ENCODE measurements around the gene BSDC1.
"Not testable (repeated sequence)": the region's sequence is repeated elsewhere in the genome, so short reads cannot be mapped to it uniquely, and the experiment has no call there.

DNA sequence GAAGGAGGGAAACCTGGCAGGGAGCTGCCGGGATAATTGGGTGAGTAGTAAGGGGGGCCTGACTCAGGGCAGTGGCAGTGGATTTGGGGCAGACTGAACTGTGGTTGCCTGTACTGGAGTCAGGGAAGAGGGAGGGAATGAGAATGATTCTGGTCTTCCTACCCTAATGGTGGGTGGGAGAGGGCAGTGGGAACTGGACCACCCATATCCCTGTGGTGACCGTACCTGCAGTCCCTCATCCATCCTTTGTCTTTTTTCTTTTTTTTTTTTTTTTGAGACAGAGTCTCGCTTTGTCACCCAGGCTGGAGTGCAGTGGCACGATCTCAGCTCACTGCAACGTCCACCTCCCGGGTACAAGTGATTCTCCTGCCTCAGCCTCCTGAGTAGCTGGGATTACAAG lies 38.5 kb downstream of the BSDC1 start:
- TF ChIP-seq, protein P1, sequence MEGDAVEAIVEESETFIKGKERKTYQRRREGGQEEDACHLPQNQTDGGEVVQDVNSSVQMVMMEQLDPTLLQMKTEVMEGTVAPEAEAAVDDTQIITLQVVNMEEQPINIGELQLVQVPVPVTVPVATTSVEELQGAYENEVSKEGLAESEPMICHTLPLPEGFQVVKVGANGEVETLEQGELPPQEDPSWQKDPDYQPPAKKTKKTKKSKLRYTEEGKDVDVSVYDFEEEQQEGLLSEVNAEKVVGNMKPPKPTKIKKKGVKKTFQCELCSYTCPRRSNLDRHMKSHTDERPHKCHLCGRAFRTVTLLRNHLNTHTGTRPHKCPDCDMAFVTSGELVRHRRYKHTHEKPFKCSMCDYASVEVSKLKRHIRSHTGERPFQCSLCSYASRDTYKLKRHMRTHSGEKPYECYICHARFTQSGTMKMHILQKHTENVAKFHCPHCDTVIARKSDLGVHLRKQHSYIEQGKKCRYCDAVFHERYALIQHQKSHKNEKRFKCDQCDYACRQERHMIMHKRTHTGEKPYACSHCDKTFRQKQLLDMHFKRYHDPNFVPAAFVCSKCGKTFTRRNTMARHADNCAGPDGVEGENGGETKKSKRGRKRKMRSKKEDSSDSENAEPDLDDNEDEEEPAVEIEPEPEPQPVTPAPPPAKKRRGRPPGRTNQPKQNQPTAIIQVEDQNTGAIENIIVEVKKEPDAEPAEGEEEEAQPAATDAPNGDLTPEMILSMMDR (conservative IDR thresholded peaks at IDR 0.05 in 1 of 2, IDR thresholded peaks at IDR 0.05 in 1 of 2; ENCODE audit: low read depth in 1 of 2, low read length in 2 of 2) = not testable (repeated sequence)
- not testable (repeated sequence) for TF ChIP-seq EZH2 (IDR thresholded peaks at IDR 0.05; ENCODE audit: low read length, missing control alignments)

Data from fibroblast of lung (primary cell).